ENCODE data around the gene PDHA2. TPM values are rescaled to one million over a fixed set of nuclear protein-coding genes. Genes with fewer than 3 reads are reported as not detected.

Gene PDHA2
- total and polyA plus RNA-seq, 2 of the 8 experiments (the other 6 are each of a cell fraction or from before 2014, with no cell fraction given), result not detected

DNA sequence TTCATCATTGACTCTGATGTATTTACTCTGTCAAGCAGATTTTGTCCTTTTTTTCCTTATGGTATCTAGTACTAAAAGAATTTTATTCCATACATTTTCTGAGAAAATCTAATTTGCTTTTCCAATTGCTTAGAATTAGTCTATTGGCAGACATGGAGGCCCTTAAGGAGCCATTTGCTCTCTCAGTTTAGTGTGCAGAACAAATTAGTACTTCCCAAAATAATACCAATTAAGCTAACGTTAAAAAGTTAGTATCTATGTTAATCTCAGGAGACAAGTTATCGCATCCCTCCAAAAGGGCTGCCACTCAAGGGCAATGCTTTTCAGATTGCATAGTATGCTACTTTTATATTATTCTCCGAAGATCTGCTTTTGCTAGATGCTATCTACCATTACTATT, 47.7 kb downstream of the PDHA2 start:
- Histone ChIP-seq H3K4me1 (replicated peaks in 1 of 4; ENCODE audit: control insufficient read depth in 3 of 4, insufficient read depth in 4 of 4, low read length in 3 of 4) (no peaks in the 10 kb centered on the region), H3K27me3 (replicated peaks in 1 of 4; ENCODE audit: control insufficient read depth in 3 of 4, extremely low read depth in 1 of 4, insufficient read depth in 3 of 4, low read length in 3 of 4) (no peaks in the 10 kb centered on the region), H2BK15ac (ENCODE audit: low read length) (no peak overlapping the region), H3K79me1 (ENCODE audit: low read depth, low read length) (no peaks in the 10 kb centered on the region), H2AFZ (ENCODE audit: low read length) (no peak overlapping the region), H3K56ac (replicated peaks; ENCODE audit: insufficient read length, low read depth, low read length) (no peak overlapping the region), H3K79me2 (ENCODE audit: control insufficient read depth in 1 of 2, insufficient read depth in 2 of 2, low read length in 2 of 2) (no peaks in the 10 kb centered on the region), H3K14ac (ENCODE audit: insufficient read length) (no peak overlapping the region), H3K36me3 (ENCODE audit: control insufficient read depth in 2 of 4, insufficient read depth in 4 of 4, low read length in 3 of 4) (no peaks in the 10 kb centered on the region), H2BK120ac (replicated peaks; ENCODE audit: low read depth, low read length) (no peak overlapping the region), H4K20me1 (replicated peaks in 1 of 2; ENCODE audit: control insufficient read depth in 1 of 2, insufficient read depth in 2 of 2, low read length in 2 of 2) (no peaks in the 10 kb centered on the region), H4K5ac (ENCODE audit: insufficient read length, low read depth, low read length) (no peak overlapping the region), H3K23ac (ENCODE audit: insufficient read length) (no peak overlapping the region), H2BK5ac (ENCODE audit: low read depth, low read length) (no peak overlapping the region), H3K18ac (ENCODE audit: extremely low read depth, low read length) (no peak overlapping the region), H4K91ac (replicated peaks; ENCODE audit: insufficient read length, low read length) (no peak overlapping the region), H3K9ac (replicated peaks in 1 of 4; ENCODE audit: extremely low read depth in 1 of 4, low read depth in 3 of 4, low read length in 3 of 4) (no peak overlapping the region), H3K4me2 (ENCODE audit: insufficient read depth in 1 of 2, low read depth in 2 of 2, low read length in 2 of 2) (no peak overlapping the region), H3K23me2 (ENCODE audit: low read depth, low read length) (no peaks in the 10 kb centered on the region), H3K9me3 (ENCODE audit: insufficient read depth in 2 of 2, low read depth in 1 of 2, low read length in 1 of 2) (peaks cover 0 to 7% of the 10 kb centered on the region in 2 experiments; a peak in 1 of 4 replicates), H3K4me3 (ENCODE audit: extremely low read depth in 1 of 4, insufficient read depth in 2 of 4, low read depth in 3 of 4, low read length in 4 of 4) (no peak overlapping the region), H2BK12ac (ENCODE audit: low read depth, low read length) (no peak overlapping the region), H3K4ac (replicated peaks; ENCODE audit: insufficient read length, low read depth, low read length) (no peak overlapping the region), H4K8ac (ENCODE audit: extremely low read depth, insufficient read depth, low read length) (no peak overlapping the region), H2AK5ac (ENCODE audit: low read depth, low read length) (no peak overlapping the region), H2BK20ac (ENCODE audit: low read length) (no peak overlapping the region), H3K27ac (ENCODE audit: low read depth, low read length) (no peak overlapping the region)
- no peak for FAIRE-seq
- 92% methylated on average over 3 of the region's 3 CpGs; no CpG with 5 or more reads in 1 of the 2 experiments for WGBS, 2 experiments (ENCODE audit: extremely low coverage in 1 of 2, insufficient coverage in 1 of 2, insufficient read length in 1 of 2, insufficient replicate concordance in 2 of 2, low coverage in 1 of 2, low lambda C conversion rate in 2 of 2, missing lambda C conversion rate in 1 of 2)
- TF ChIP-seq CHD1 (IDR thresholded peaks at IDR 0.05; ENCODE audit: low read depth, low read length) (no peak), KDM5A (IDR thresholded peaks at IDR 0.05; ENCODE audit: low read length) (no peak), EGR1 (IDR thresholded peaks at IDR 0.05; ENCODE audit: borderline replicate concordance, low read depth, low read length) (no peak), SUZ12 (IDR thresholded peaks at IDR 0.05; ENCODE audit: low read length) (no peak), ZNF274 (IDR thresholded peaks at IDR 0.05; ENCODE audit: borderline replicate concordance, extremely low read depth, low read length) (no peak), CHD2 (IDR thresholded peaks at IDR 0.05; ENCODE audit: low read length) (no peak)
- CTCF ChIA-PET (ENCODE audit: partially characterized antibody), result interaction anchor here (1.6 kb wide), 1 partner anchor 19 kb away, joined by 3 read pairs; no protein-coding TSS in a partner anchor
- POLR2A ChIA-PET (ENCODE audit: partially characterized antibody), result no interaction called here
- DNase-seq (ENCODE audit: low read depth in 1 of 2, low spot score in 2 of 2), result no peak
